GM23338 (cell line): ENCODE data around the gene SLC35A4.

ENCODE experiments used
- CREB1 ChIP-seq: fragments of 250-450 bp; sonication (Bioruptor Pico); IDR thresholded peaks from 2 replicates; pipeline ENCODE4 v1.5.0; 2020; ENCODE audit warnings: low read depth, mild to moderate bottlenecking, moderate library complexity
- ETS1 ChIP-seq: IDR thresholded peaks from 2 replicates; pipeline ENCODE4 v1.6.1; 2016; ENCODE audit warnings: antibody characterized with exemption
- EZH2 ChIP-seq: fragments of 200-600 bp; sonication (generic); IDR thresholded peaks from one replicate; pipeline ENCODE4 v1.8.0; 2017; ENCODE audit warnings: antibody characterized with exemption, mild to moderate bottlenecking, low read depth; ENCODE audit not compliant: unreplicated experiment
- EZH2phosphoT487 ChIP-seq: fragments of 200-600 bp; sonication (generic); IDR thresholded peaks from one replicate; pipeline ENCODE4 v1.8.1; 2018; ENCODE audit warnings: antibody characterized with exemption; ENCODE audit not compliant: unreplicated experiment
- JUNB ChIP-seq: IDR thresholded peaks from one replicate; pipeline ENCODE4 v1.6.1; 2016; ENCODE audit warnings: antibody characterized with exemption; ENCODE audit not compliant: unreplicated experiment
- NANOG ChIP-seq: IDR thresholded peaks from 2 replicates; pipeline ENCODE4 v1.6.1; 2016; ENCODE audit warnings: antibody characterized with exemption, borderline replicate concordance
- POLR2AphosphoS5 ChIP-seq: IDR thresholded peaks from 2 replicates; pipeline ENCODE4 v1.6.1; 2016; ENCODE audit warnings: antibody characterized with exemption, low read depth
- REST ChIP-seq: IDR thresholded peaks from one replicate; pipeline ENCODE4 v1.6.1; 2018; ENCODE audit warnings: antibody characterized with exemption; ENCODE audit not compliant: unreplicated experiment
- STAT1 ChIP-seq: IDR thresholded peaks from one replicate; pipeline ENCODE4 v1.6.1; 2016; ENCODE audit warnings: antibody characterized with exemption; ENCODE audit not compliant: unreplicated experiment
- ZNF114 ChIP-seq: fragments of 250-450 bp; sonication (Bioruptor Pico); IDR thresholded peaks from 2 replicates; pipeline ENCODE4 v1.5.0; 2020; ENCODE audit warnings: mild to moderate bottlenecking, moderate library complexity
- ZNF331 ChIP-seq: fragments of 250-450 bp; sonication (Bioruptor Pico); IDR thresholded peaks from 2 replicates; pipeline ENCODE4 v1.5.0; 2020; ENCODE audit warnings: low read depth, mild to moderate bottlenecking, moderate library complexity
- TF ChIP-seq, protein P1 (sequence below), 2 experiments: fragments of 200-600 bp in 1 of 2; sonication (generic) in 1 of 2; conservative IDR thresholded peaks; 2 replicates each; pipeline versions ENCODE4 v1.5.1 to v1.6.1; 2016 to 2017; ENCODE audit warnings: antibody characterized with exemption in 2 of 2, low read depth in 2 of 2, mild to moderate bottlenecking in 2 of 2, moderate library complexity in 1 of 2

- TF ChIP-seq, protein P1, sequence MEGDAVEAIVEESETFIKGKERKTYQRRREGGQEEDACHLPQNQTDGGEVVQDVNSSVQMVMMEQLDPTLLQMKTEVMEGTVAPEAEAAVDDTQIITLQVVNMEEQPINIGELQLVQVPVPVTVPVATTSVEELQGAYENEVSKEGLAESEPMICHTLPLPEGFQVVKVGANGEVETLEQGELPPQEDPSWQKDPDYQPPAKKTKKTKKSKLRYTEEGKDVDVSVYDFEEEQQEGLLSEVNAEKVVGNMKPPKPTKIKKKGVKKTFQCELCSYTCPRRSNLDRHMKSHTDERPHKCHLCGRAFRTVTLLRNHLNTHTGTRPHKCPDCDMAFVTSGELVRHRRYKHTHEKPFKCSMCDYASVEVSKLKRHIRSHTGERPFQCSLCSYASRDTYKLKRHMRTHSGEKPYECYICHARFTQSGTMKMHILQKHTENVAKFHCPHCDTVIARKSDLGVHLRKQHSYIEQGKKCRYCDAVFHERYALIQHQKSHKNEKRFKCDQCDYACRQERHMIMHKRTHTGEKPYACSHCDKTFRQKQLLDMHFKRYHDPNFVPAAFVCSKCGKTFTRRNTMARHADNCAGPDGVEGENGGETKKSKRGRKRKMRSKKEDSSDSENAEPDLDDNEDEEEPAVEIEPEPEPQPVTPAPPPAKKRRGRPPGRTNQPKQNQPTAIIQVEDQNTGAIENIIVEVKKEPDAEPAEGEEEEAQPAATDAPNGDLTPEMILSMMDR (conservative IDR thresholded peaks at IDR 0.05; ENCODE audit: low read depth in 2 of 2), result no peak
- no peak for TF ChIP-seq REST
- no peak for TF ChIP-seq JUNB
- no peak for TF ChIP-seq NANOG
- no peak for TF ChIP-seq EZH2
- TF ChIP-seq EZH2phosphoT487, result no peak
- no peak for TF ChIP-seq POLR2AphosphoS5
- TF ChIP-seq ETS1, result no peak
- TF ChIP-seq ZNF331, result no peak
- no peak for TF ChIP-seq CREB1 (CRISPR knock-in tag)
- TF ChIP-seq ZNF114, result no peak
- no peak for TF ChIP-seq STAT1
Observed at GRCh38 chr5:140607031-140607430, 42.4 kb downstream of the SLC35A4 start.
